MM.1S (cell line): Measurements from ENCODE around the gene IL1RAPL2.

Experiments
- DNase-seq: peaks from one replicate; pipeline ENCODE4 v3.0.0-alpha.2; 2015
- H2AFZ ChIP-seq: fragments of 300-600 bp; sonication (generic); 2 replicates; pipeline ENCODE4 v1.6.0; 2016; ENCODE audit warnings: antibody characterized with exemption, low read length
- H3F3A ChIP-seq: fragments of 300-600 bp; sonication (generic); 2 replicates; pipeline ENCODE4 v1.6.1; 2016; ENCODE audit warnings: mild to moderate bottlenecking, antibody characterized with exemption, low read length, moderate library complexity, mixed read lengths; ENCODE audit not compliant: insufficient read depth
- H3K27ac ChIP-seq: fragments of 300-600 bp; sonication (generic); 2 replicates; pipeline ENCODE4 v1.5.1; 2016; ENCODE audit warnings: mild to moderate bottlenecking, low read length
- H3K27me3 ChIP-seq: fragments of 300-600 bp; sonication (generic); replicated peaks from 2 replicates; pipeline ENCODE4 v1.6.0; 2016; ENCODE audit warnings: low read length; ENCODE audit not compliant: insufficient read depth
- H3K36me3 ChIP-seq: fragments of 300-600 bp; sonication (generic); replicated peaks from 2 replicates; pipeline ENCODE4 v1.6.1; 2016; ENCODE audit warnings: mild to moderate bottlenecking, low read length, mixed read lengths; ENCODE audit not compliant: insufficient read depth
- H3K4me1 ChIP-seq: fragments of 300-600 bp; sonication (generic); 2 replicates; pipeline ENCODE4 v1.6.1; 2016; ENCODE audit warnings: low read length, mixed read lengths
- H3K4me2 ChIP-seq: fragments of 300-600 bp; sonication (generic); 2 replicates; pipeline ENCODE4 v1.6.0; 2016; ENCODE audit warnings: low read depth, low read length
- H3K4me3 ChIP-seq: fragments of 300-600 bp; sonication (generic); 2 replicates; pipeline ENCODE4 v1.5.1; 2016; ENCODE audit warnings: low read length, mixed read lengths
- H3K79me2 ChIP-seq: fragments of 300-600 bp; sonication (generic); 2 replicates; pipeline ENCODE4 v1.6.1; 2016; ENCODE audit warnings: mixed run types, low read length, mixed read lengths
- H3K9ac ChIP-seq: fragments of 300-600 bp; sonication (generic); 2 replicates; pipeline ENCODE4 v1.6.1; 2016; ENCODE audit warnings: low read length, mixed read lengths
- H3K9me2 ChIP-seq: fragments of 300-600 bp; sonication (generic); replicated peaks from 2 replicates; pipeline ENCODE4 v1.6.1; 2016; ENCODE audit warnings: mild to moderate bottlenecking, low read length, mixed read lengths; ENCODE audit not compliant: insufficient read depth
- H3K9me3 ChIP-seq: fragments of 300-600 bp; sonication (generic); replicated peaks from 2 replicates; pipeline ENCODE4 v1.6.1; 2016; ENCODE audit warnings: mild to moderate bottlenecking, low read length, mixed read lengths; ENCODE audit not compliant: insufficient read depth
- H4K20me1 ChIP-seq: fragments of 300-600 bp; sonication (generic); 2 replicates; pipeline ENCODE4 v1.6.1; 2016; ENCODE audit warnings: mild to moderate bottlenecking, low read length, moderate library complexity, mixed read lengths; ENCODE audit not compliant: insufficient read depth
- EZH2 ChIP-seq: fragments of 300-600 bp; sonication (generic); optimal IDR thresholded peaks from 2 replicates; pipeline ENCODE3; 2017; ENCODE audit warnings: low read depth, mild to moderate bottlenecking, antibody characterized with exemption, low read length, mixed read lengths
- EZH2phosphoT487 ChIP-seq: fragments of 300-600 bp; sonication (generic); IDR thresholded peaks from 2 replicates; pipeline ENCODE4 v1.6.1; 2018; ENCODE audit warnings: antibody characterized with exemption, low read length
- TF ChIP-seq, protein P1 (sequence below): fragments of 300-600 bp; sonication (generic); IDR thresholded peaks from 2 replicates; pipeline ENCODE4 v1.5.1; 2016; ENCODE audit warnings: antibody characterized with exemption, low read length, mixed read lengths

IL1RAPL2 gene

DNA sequence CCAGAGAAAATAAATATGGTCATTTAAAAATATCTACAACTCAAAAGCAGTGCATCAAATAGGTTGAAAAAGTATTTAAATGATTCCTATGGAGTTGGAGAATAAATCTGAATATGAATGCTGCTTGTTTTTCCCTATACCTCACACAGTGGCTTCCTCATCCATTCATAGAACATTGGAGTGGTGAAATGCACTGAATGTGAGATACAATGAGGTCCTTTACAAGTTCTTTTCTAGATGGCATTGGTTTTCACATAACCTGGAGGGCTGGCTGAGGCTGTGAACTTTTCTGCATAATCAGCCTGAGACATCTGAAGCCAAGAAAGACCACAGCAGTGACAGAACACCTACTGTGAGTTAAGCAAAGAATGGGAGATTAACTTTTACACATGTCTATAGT is 977.3 kb downstream of the IL1RAPL2 start:
- Histone ChIP-seq H3K27me3 (no peaks in the 10 kb centered on the region), H4K20me1 (no peaks in the 10 kb centered on the region), H3K9ac (no peak overlapping the region), H3K4me3 (no peak overlapping the region), H3K36me3 (no peaks in the 10 kb centered on the region), H3K4me2 (no peak overlapping the region), H3K27ac (no peak overlapping the region), H3F3A (no peaks in the 10 kb centered on the region), H3K4me1 (no peaks in the 10 kb centered on the region), H2AFZ (no peak overlapping the region), H3K79me2 (no peaks in the 10 kb centered on the region), H3K9me3 (no peaks in the 10 kb centered on the region), H3K9me2 (no peaks in the 10 kb centered on the region)
- TF ChIP-seq EZH2phosphoT487 (no peak), EZH2 (no peak)
- TF ChIP-seq, protein P1, sequence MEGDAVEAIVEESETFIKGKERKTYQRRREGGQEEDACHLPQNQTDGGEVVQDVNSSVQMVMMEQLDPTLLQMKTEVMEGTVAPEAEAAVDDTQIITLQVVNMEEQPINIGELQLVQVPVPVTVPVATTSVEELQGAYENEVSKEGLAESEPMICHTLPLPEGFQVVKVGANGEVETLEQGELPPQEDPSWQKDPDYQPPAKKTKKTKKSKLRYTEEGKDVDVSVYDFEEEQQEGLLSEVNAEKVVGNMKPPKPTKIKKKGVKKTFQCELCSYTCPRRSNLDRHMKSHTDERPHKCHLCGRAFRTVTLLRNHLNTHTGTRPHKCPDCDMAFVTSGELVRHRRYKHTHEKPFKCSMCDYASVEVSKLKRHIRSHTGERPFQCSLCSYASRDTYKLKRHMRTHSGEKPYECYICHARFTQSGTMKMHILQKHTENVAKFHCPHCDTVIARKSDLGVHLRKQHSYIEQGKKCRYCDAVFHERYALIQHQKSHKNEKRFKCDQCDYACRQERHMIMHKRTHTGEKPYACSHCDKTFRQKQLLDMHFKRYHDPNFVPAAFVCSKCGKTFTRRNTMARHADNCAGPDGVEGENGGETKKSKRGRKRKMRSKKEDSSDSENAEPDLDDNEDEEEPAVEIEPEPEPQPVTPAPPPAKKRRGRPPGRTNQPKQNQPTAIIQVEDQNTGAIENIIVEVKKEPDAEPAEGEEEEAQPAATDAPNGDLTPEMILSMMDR, result no peak
- DNase-seq, result no peak

DNA sequence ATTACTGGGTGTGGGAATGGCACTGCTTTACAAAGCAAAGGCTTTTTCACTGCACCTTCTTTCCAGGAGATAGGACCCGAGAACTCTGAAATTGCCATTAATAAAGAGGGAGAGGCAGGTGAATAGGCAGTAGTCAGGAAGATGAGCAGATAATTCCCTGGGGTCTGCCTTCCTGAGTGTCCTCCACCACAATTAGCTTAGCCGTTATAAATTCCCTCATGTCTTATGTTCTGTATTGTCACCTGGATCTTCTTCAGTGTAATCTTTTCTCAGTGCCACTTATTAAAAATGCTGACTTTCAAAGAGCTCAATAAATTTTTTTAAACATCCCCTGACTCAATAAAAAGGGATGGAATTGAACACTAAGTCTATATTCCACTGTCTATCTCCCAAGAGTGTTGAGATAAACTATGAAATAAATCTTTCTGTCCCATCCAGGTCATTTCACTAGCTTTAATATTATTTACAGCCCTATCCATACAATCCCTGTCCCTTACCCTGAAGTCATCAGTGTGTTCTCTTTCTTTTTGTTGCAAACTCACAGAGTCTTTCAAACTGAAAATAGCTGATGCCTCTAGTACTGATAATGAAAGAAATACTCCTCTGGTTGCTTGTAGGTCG is 984.2 kb downstream of the IL1RAPL2 start:
- Histone ChIP-seq H3K9me3 (no peaks in the 10 kb centered on the region), H4K20me1 (no peaks in the 10 kb centered on the region), H3K9me2 (no peaks in the 10 kb centered on the region), H3K36me3 (no peaks in the 10 kb centered on the region), H3K4me1 (no peaks in the 10 kb centered on the region), H3K27ac (no peak overlapping the region), H2AFZ (no peak overlapping the region), H3F3A (no peaks in the 10 kb centered on the region), H3K9ac (no peak overlapping the region), H3K79me2 (no peaks in the 10 kb centered on the region), H3K4me2 (no peak overlapping the region), H3K4me3 (no peak overlapping the region), H3K27me3 (no peaks in the 10 kb centered on the region)
- no peak for TF ChIP-seq EZH2phosphoT487
- TF ChIP-seq, protein P1, result no peak
- no peak for TF ChIP-seq EZH2
- no peak for DNase-seq

DNA sequence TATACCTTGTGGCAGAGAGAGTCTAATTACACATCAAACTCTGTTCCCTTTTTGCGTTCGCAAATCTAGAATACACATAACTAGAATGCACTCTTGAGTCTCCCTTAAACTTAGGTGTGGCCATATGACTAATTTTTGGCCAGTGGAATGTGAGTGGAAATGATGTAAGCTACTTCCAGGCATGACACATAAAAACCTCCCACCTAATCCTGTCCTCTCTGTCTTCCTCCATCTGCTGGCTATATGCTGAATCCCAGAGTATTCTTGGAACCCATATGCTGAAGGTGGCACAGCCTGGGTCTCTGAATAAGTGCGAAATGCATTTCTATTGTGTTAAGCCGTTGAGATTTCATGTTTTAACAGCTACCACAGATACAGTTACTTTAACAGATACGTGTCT is 986.4 kb downstream of the IL1RAPL2 start:
- H3K9ac ChIP-seq, result no peak overlapping the region
- H3K79me2 ChIP-seq, result no peaks in the 10 kb centered on the region
- H3K9me3 ChIP-seq, result no peaks in the 10 kb centered on the region
- no peak for DNase-seq
- no peak overlapping the region for H3K4me3 ChIP-seq
- no peaks in the 10 kb centered on the region for H3F3A ChIP-seq
- no peak overlapping the region for H2AFZ ChIP-seq
- H3K9me2 ChIP-seq, result no peaks in the 10 kb centered on the region
- H3K36me3 ChIP-seq, result no peaks in the 10 kb centered on the region
- no peaks in the 10 kb centered on the region for H3K27me3 ChIP-seq
- H3K4me2 ChIP-seq, result no peak overlapping the region
- TF ChIP-seq, protein P1, result no peak
- H4K20me1 ChIP-seq, result no peaks in the 10 kb centered on the region
- no peak overlapping the region for H3K27ac ChIP-seq
- H3K4me1 ChIP-seq, result no peaks in the 10 kb centered on the region
